GM18909 (cell line): Measurements from ENCODE around the gene SCN4B.

Experiments
- ATAC-seq: cut with Tn5 transposase; IDR thresholded peaks from one replicate; pipeline ENCODE4 v1.9.1; 2021; ENCODE audit warnings: mild to moderate bottlenecking; ENCODE audit not compliant: unreplicated experiment, poor library complexity

Gene SCN4B

GRCh38 chr11:118135796-118136165, 16.8 kb downstream of the SCN4B start:
- ATAC-seq, result no peak

- ATAC-seq, result no peak
These were observed 17.4 kb downstream of the SCN4B start for GRCh38 chr11:118135051-118135795.

GRCh38 chr11:118133816-118134215, 18.8 kb downstream of the SCN4B start:
- no peak for ATAC-seq

GRCh38 chr11:118132385-118133151, 20.1 kb downstream of the SCN4B start:
- no peak for ATAC-seq

- no peak for ATAC-seq
These were observed 23.0 kb downstream of the SCN4B start for GRCh38 chr11:118129471-118130172.

- ATAC-seq, result no peak
These were observed 23.7 kb downstream of the SCN4B start for GRCh38 chr11:118128721-118129470.

- ATAC-seq, result no peak
These were observed 24.3 kb downstream of the SCN4B start for GRCh38 chr11:118128310-118128709.

- no peak for ATAC-seq
These were observed 26.4 kb downstream of the SCN4B start for GRCh38 chr11:118126082-118126838.

GRCh38 chr11:118124929-118125535, 27.6 kb downstream of the SCN4B start:
- no peak for ATAC-seq

GRCh38 chr11:118120793-118121192, 31.8 kb downstream of the SCN4B start:
- ATAC-seq, result no peak

- ATAC-seq, result no peak
These were observed 34.6 kb downstream of the SCN4B start for GRCh38 chr11:118117790-118118601.

GRCh38 chr11:118115048-118115447, 37.6 kb downstream of the SCN4B start:
- ATAC-seq, result no peak

GRCh38 chr11:118114266-118114665, 38.4 kb downstream of the SCN4B start:
- ATAC-seq, result no peak

GRCh38 chr11:118112711-118113430, 39.8 kb downstream of the SCN4B start:
- no peak for ATAC-seq

- no peak for ATAC-seq
These were observed 40.9 kb downstream of the SCN4B start for GRCh38 chr11:118111744-118112035.

GRCh38 chr11:118111019-118111743, 41.4 kb downstream of the SCN4B start:
- no peak for ATAC-seq

GRCh38 chr11:118109231-118109630, 43.4 kb downstream of the SCN4B start:
- no peak for ATAC-seq
